Measurements from ENCODE around the gene GRK6. TPM values are rescaled to one million over a fixed set of nuclear protein-coding genes. Genes with fewer than 3 reads are reported as not detected.

GRK6 gene
- polyA plus RNA-seq, 1 donor from 2014 or later: 22.6 TPM

DNA sequence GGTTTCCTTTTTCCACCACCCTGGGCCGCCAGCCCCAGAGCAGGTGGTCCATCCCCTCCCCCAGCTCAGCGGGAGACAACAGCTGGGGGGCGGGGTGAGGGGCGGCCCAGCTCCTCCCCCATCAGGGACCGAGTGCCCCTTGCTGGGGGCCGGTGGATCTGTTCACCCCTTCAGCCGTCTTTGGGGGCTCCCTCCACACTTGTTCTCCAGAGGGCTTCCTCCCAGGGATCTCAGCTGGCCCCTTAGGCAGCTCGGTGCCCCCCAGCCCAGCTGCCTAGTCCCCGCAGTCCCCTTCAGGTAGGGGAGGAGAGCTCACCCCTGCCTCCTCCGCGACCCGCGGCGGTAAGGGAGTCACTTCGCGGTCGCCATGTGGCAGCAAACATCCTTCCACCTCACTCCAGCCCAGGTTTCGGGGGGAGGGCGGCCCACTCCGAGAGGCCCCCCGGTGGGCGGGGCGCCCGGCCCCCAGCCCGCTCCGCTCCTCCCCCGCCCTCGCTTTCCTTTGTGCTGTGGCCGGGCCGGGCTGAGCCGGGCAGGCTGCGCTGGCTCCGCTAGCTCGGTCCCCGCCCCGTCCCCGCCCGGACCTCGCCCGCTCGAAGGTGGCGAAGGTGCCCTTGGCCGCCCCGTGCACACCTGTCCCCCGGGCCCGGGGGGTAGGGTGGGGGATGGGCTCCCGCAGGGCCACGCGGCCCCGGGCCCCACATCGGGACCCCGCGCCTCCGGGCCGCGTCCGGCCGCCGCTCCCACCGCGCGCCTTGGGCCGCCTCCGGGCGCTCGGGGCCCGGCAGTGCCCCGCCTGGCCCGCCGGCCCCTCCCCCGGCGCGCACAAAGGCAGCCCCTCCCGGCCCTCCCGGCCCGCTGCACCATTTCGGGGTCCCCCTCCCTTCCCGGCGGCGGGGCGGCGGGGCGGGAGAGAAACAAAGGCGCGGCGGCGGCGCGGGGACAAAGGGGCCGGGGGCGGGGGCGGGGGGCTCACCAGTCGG, 46.3 kb downstream of the GRK6 start:
- Histone ChIP-seq H3K36me3 (ENCODE audit: insufficient read depth, low read length) (no peaks in the 10 kb centered on the region), H3K9me2 (ENCODE audit: insufficient read depth, low read length) (no peaks in the 10 kb centered on the region), H3K27ac (ENCODE audit: low read length) (peak overlapping the region; percentile 92), H3K4me2 (ENCODE audit: low read length) (peak overlapping the region; percentile 93), H3K79me2 (replicated peaks; ENCODE audit: insufficient read depth, low read length) (peaks cover 51% of the 10 kb centered on the region), H3K4me3 (ENCODE audit: low read length) (peak overlapping the region; percentile 98), H3K9me3 (ENCODE audit: low read length) (no peaks in the 10 kb centered on the region), H3K9ac (ENCODE audit: low read length) (peak overlapping the region; percentile 98), H3F3A (ENCODE audit: insufficient read depth, low read length, poor library complexity, severe bottlenecking) (peaks cover 4% of the 10 kb centered on the region), H3K27me3 (ENCODE audit: insufficient read depth, low read depth, low read length) (no peaks in the 10 kb centered on the region), H2AFZ (ENCODE audit: low read depth, low read length) (no peak overlapping the region), H4K20me1 (ENCODE audit: insufficient read depth) (peaks cover 34% of the 10 kb centered on the region)
- TF ChIP-seq TAF1 (IDR thresholded peaks at IDR 0.05; ENCODE audit: low read depth): no peak
- TF ChIP-seq EZH2 (IDR thresholded peaks at IDR 0.05; ENCODE audit: borderline replicate concordance, insufficient read depth, low read length, poor library complexity, severe bottlenecking): no peak
- TF ChIP-seq EP300 (conservative IDR thresholded peaks at IDR 0.05; ENCODE audit: poor library complexity, severe bottlenecking): peak; percentile 29
- TF ChIP-seq SMC3 (conservative IDR thresholded peaks at IDR 0.05; ENCODE audit: poor library complexity): no peak
- no peak for TF ChIP-seq RAD21 (conservative IDR thresholded peaks at IDR 0.05)
- TF ChIP-seq POLR2AphosphoS5 (IDR thresholded peaks at IDR 0.05): peak; percentile 67
- TF ChIP-seq, protein P1, sequence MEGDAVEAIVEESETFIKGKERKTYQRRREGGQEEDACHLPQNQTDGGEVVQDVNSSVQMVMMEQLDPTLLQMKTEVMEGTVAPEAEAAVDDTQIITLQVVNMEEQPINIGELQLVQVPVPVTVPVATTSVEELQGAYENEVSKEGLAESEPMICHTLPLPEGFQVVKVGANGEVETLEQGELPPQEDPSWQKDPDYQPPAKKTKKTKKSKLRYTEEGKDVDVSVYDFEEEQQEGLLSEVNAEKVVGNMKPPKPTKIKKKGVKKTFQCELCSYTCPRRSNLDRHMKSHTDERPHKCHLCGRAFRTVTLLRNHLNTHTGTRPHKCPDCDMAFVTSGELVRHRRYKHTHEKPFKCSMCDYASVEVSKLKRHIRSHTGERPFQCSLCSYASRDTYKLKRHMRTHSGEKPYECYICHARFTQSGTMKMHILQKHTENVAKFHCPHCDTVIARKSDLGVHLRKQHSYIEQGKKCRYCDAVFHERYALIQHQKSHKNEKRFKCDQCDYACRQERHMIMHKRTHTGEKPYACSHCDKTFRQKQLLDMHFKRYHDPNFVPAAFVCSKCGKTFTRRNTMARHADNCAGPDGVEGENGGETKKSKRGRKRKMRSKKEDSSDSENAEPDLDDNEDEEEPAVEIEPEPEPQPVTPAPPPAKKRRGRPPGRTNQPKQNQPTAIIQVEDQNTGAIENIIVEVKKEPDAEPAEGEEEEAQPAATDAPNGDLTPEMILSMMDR (IDR thresholded peaks at IDR 0.05; ENCODE audit: poor library complexity, severe bottlenecking): peak; percentile 25
- TF ChIP-seq, protein P2, sequence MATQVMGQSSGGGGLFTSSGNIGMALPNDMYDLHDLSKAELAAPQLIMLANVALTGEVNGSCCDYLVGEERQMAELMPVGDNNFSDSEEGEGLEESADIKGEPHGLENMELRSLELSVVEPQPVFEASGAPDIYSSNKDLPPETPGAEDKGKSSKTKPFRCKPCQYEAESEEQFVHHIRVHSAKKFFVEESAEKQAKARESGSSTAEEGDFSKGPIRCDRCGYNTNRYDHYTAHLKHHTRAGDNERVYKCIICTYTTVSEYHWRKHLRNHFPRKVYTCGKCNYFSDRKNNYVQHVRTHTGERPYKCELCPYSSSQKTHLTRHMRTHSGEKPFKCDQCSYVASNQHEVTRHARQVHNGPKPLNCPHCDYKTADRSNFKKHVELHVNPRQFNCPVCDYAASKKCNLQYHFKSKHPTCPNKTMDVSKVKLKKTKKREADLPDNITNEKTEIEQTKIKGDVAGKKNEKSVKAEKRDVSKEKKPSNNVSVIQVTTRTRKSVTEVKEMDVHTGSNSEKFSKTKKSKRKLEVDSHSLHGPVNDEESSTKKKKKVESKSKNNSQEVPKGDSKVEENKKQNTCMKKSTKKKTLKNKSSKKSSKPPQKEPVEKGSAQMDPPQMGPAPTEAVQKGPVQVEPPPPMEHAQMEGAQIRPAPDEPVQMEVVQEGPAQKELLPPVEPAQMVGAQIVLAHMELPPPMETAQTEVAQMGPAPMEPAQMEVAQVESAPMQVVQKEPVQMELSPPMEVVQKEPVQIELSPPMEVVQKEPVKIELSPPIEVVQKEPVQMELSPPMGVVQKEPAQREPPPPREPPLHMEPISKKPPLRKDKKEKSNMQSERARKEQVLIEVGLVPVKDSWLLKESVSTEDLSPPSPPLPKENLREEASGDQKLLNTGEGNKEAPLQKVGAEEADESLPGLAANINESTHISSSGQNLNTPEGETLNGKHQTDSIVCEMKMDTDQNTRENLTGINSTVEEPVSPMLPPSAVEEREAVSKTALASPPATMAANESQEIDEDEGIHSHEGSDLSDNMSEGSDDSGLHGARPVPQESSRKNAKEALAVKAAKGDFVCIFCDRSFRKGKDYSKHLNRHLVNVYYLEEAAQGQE (IDR thresholded peaks at IDR 0.05; ENCODE audit: borderline replicate concordance): peak; percentile 26
- TF ChIP-seq MXI1 (conservative IDR thresholded peaks at IDR 0.05; ENCODE audit: poor library complexity, severe bottlenecking): peak; percentile 83

DNA sequence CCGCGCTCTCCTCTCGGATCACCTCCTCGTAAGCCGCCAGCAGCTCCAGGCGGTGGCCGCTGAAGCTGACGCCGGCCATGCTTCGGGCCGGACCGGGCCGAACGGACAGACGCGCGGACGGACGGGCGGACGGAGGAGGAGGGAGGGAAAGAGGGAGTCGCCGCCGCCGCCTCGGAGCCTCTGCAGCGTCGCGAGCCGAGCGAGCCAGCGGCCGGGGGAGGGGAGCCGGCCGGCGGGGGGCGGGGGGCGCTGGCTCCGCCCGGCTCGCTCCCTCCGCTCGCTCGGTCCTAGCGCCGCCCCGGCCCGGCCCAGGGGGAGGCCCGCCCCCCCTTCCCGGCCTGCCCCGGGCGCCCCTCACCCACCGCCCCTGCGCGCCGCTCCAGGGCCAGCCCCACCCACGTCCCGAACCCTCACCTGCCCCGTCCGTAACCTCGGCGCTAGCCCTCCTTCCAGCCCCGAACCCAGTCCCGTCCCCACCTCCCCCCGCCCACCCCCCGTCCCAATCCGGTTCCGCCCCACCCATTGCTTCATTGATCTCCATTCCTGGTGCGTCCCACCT, 47.0 kb downstream of the GRK6 start, which contains the start of gene DBN1:
DBN1 (minus strand) TSS at position 192 of the 559 bp plus-strand sequence; CDS start at position 79, 113 bp downstream.
- Histone ChIP-seq H2AFZ (ENCODE audit: low read depth, low read length) (no peak within 1 kb of the TSS), H3K9me3 (ENCODE audit: low read length) (no peaks in the 10 kb centered on the region), H4K20me1 (ENCODE audit: insufficient read depth) (peaks cover 26% of the 10 kb centered on the region), H3K9ac (ENCODE audit: low read length) (peak within 1 kb of the TSS; percentile 98), H3K36me3 (ENCODE audit: insufficient read depth, low read length) (no peaks in the 10 kb centered on the region), H3K27me3 (ENCODE audit: insufficient read depth, low read depth, low read length) (no peaks in the 10 kb centered on the region), H3F3A (ENCODE audit: insufficient read depth, low read length, poor library complexity, severe bottlenecking) (peaks cover 4% of the 10 kb centered on the region), H3K9me2 (ENCODE audit: insufficient read depth, low read length) (no peaks in the 10 kb centered on the region), H3K4me2 (ENCODE audit: low read length) (peak within 1 kb of the TSS; percentile 93), H3K79me2 (replicated peaks; ENCODE audit: insufficient read depth, low read length) (peaks cover 44% of the 10 kb centered on the region), H3K27ac (ENCODE audit: low read length) (peak within 1 kb of the TSS; percentile 92), H3K4me3 (ENCODE audit: low read length) (peak within 1 kb of the TSS; percentile 98)
- TF ChIP-seq MXI1 (conservative IDR thresholded peaks at IDR 0.05; ENCODE audit: poor library complexity, severe bottlenecking) (no peak), TAF1 (IDR thresholded peaks at IDR 0.05; ENCODE audit: low read depth) (peak; percentile 64), POLR2AphosphoS5 (IDR thresholded peaks at IDR 0.05) (peak; percentile 97)

Measured in neural cell (in vitro differentiated cells).